ENCODE results near the gene FBXO15.

FBXO15 gene

DNA sequence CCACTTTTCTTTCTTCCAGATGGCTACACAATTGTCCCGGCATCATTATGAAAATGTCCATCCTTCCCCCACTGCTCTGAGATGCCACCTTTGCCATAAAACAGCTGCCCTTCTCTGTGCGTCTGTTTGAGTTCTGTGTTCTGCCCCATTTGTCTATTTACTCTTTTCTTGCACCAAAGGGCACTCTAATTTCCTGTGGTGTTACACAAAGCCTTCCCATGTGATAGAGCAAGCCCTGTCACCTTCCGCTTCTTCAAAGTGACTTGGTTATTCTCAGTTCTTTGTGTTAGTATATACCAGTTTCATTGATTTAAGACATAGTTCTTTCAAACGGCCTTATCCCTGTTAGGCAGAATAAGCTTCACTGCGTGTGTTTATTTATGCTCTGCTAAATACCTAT lies 84.1 kb downstream of the FBXO15 start:
- no peak for DNase-seq (ENCODE audit: low read depth in 2 of 3, low spot score in 1 of 3)

DNA sequence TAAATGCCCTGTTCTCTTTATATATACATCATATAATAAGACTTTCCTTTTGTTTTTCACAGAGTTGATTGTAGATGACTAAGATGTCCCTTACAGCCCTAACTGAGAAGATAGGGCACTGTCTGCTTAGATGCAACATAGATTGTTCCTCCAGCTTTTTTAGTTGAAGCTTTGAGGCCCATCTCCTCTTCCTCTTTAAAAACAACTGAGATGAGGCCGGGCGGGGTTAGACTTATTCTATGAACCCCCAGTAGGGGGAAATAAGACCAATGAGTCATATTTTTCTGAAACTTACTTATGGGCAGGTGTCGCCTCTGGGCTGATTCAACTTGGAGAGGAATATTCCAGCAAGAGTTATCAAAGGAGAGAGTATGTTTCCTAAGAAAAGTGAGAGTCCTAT lies 84.6 kb downstream of the FBXO15 start:
- DNase-seq (ENCODE audit: low read depth in 2 of 3, low spot score in 1 of 3), result peak in 1 of 3 donors; percentile 30

DNA sequence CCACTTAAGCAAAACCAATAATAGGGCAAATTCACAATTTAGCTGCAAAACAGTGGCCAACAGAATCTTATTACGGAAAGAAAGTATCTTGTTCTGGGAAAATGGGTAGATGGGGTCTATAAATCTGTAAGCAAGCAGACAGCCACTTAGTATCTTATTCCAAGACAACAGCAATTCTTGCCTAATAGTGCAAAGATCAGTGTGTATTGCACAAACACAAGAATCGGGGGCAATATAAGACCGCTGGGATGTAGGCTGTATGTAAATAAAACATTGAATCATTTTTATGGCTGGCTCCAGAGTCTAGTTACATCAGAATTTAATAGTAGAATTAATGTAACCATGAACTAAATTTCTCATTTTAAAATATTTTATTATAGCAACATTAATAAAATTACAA lies 85.6 kb downstream of the FBXO15 start:
- no peak for DNase-seq (ENCODE audit: low read depth in 2 of 3, low spot score in 1 of 3)

DNA sequence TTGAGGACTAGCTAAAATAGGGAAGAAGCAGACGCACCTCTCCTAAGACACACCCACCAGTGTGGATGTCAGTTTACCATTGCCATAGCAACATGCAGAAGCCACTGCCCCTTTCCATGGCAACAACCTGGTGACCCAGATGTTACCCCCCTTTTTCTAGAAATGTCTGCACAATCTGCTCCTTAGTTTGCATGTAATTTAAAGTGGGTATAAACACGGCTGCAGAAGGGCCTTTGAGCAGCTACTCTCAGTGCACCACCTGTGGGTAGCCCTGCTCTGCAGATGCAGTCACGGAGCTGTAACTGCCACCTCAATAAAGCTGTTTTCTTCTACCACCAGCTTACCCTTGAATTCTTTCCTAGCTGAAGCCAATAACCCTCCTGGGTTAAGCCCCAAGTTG lies 87.1 kb downstream of the FBXO15 start:
- no peak for DNase-seq (ENCODE audit: low read depth in 2 of 3, low spot score in 1 of 3)

DNA sequence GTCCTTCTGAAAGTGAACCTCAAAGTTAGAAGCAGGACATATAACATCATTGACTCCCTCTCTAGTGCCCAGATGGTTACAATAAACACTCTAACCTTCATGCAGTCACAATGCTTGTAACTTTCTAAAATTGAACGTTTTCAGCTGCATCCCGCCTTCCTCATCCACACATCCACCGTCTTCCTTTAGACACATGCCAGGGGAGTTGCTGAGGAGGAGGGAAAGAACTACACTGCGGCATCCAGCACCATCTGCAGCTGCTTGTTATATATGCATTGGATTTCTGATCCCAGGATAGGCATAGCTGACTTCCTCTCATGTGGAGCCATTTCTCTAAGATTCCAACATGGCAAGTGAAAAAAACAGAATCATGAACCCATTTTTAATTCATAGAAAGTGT lies 96.8 kb downstream of the FBXO15 start:
- DNase-seq (ENCODE audit: low read depth in 2 of 3, low spot score in 1 of 3), result no peak

DNA sequence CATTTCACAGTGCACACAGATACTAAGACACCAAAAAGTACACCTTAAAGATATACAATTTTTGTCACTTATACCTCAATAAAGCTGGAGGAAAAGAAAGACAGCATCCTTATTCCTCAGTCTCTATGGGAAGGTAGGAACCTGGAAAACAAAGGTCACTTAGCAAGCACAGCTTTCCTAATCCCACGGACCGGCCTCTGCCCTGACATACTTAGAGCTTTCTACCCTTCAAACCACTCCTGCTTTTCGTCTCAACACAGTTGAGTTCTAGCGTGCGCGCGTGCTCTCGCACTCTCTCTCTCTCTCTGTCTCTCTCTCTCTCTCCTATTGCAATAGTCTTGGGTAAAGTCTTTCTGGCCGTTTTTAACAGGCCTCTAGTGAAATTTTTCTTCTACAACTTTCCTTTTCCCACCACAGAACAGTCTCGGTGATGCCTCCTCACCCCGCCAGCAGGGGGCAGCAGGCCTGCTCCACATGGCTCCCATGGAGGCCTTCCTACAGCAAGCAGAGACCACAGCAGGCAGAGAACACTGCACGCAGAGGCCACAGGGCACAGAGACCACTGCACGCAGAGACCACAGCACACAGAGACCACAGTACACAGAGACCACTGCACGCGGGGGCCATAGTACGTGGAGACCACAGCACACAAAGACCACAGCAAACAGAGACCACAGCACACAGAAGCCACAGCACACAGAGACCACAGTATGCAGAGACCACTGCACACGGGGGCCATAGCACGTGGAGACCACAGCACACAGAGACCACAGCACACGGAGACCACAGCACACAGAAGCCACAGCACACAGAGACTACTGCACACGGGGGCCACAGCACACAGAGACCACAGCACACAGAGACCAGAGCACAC lies 106.9 kb downstream of the FBXO15 start:
- DNase-seq (ENCODE audit: low read depth in 2 of 3, low spot score in 1 of 3), result peak; percentile 51 to 71 (median 67)

DNA sequence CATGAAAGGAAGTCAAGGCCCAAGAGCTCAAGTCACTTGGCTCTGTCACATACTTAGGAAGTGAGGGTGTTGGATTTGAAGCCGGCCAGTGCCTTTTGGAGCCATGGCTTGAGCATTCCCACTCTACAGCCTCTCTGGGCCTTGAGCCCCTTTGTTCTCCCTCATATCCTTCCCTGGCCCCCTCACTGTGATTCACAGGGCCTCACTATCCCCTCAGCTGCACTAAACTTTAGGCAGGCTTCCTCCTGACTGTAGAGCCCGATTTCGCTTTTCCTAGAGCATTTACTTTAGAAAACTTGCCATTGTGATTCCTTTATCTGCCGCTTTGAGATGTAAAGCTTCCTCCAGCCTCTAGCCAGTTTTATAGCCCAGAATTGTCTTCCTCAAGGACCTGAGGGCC lies 107.6 kb downstream of the FBXO15 start:
- no peak for DNase-seq (ENCODE audit: low read depth in 2 of 3, low spot score in 1 of 3)

DNA sequence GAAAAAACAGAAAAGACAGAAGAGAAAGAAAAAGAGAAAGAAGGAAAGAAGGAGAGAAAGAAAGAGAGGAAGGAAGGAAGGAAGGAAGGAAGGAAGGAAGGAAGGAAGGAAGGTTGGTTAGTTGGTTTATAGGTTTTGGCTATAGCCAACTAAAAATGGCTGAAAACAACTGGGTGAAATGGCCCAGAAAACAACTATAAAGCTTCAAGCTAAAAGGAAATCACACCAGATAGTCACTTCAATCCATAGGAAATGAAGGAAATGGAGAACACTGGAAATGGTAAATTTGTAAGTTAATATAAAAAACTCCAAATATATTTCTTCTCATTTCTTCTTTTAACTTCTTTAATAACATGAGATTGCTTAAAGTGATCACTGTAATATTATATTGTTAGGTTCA lies 118.5 kb downstream of the FBXO15 start:
- DNase-seq (ENCODE audit: low read depth in 2 of 3, low spot score in 1 of 3), result no peak

Data from stimulated activated CD4-positive, alpha-beta T cell treated with anti-CD3 and anti-CD28 coated beads, Interleukin-12 subunit alpha, Interleukin-12 subunit beta, amount 100 ng/mL, for 48 hours (primary cell).